Vagina (tissue), 2 donors: ENCODE data around the gene CASR. TPM values are rescaled to one million over a fixed set of nuclear protein-coding genes. Genes with fewer than 3 reads are reported as not detected.

ENCODE experiments used
- DNase-seq, 2 donors: peaks; one replicate each; pipeline ENCODE4 v3.0.0-alpha.2; 2017; ENCODE audit errors: extremely low spot score in 2 of 2
- H3K27ac ChIP-seq: fragments of 200-600 bp; sonication (generic); one replicate; pipeline ENCODE4 v1.5.1; 2019
- H3K27me3 ChIP-seq: fragments of 200-600 bp; sonication (generic); one replicate; pipeline ENCODE4 v1.5.1; 2019
- H3K36me3 ChIP-seq, 2 donors: fragments of 200-600 bp; sonication (generic); one replicate each; pipeline ENCODE4 v1.5.1; 2017 to 2019
- H3K4me1 ChIP-seq: fragments of 200-600 bp; sonication (generic); one replicate; pipeline ENCODE4 v1.5.1; 2019
- H3K4me3 ChIP-seq, 2 donors: fragments of 200-600 bp; sonication (generic); 1 replicate in 1 of 2; 2 replicates in 1 of 2; pipeline ENCODE4 v1.5.1; 2016 to 2019
- H3K9me3 ChIP-seq: fragments of 200-600 bp; sonication (generic); one replicate; pipeline ENCODE4 v1.5.1; 2019
- CTCF ChIP-seq, 3 experiments: fragments of 450-650 bp in 2 of 3; fragments of 200-600 bp in 1 of 3; sonication (generic) in 1 of 3; IDR thresholded peaks; one replicate each; pipeline ENCODE4 v1.5.1; 2017 to 2019; ENCODE audit warnings: antibody characterized with exemption in 3 of 3, mild to moderate bottlenecking in 2 of 3, moderate library complexity in 2 of 3
- POLR2A ChIP-seq, 2 donors: fragments of 450-650 bp; IDR thresholded peaks; one replicate each; pipeline ENCODE4 v1.6.1; 2017; ENCODE audit warnings: antibody characterized with exemption in 2 of 2, mild to moderate bottlenecking in 2 of 2, moderate library complexity in 2 of 2
- POLR2AphosphoS5 ChIP-seq, 2 donors: sonication (generic); formaldehyde crosslinking; IDR thresholded peaks; one replicate each; pipeline ENCODE4 v1.9.0; 2017; ENCODE audit warnings: antibody characterized with exemption in 2 of 2, mild to moderate bottlenecking in 2 of 2, low read depth in 1 of 2; ENCODE audit not compliant: insufficient read depth in 1 of 2
- intact Hi-C: fragments of 100-400 bp; cut with DNase I; formaldehyde crosslinking; loops from one replicate; pipeline ENCODE4 v1.15.1; 2023
- total RNA-seq: library from RNA; depleted of rRNA; stranded (reverse); fragments of >200 nt; gene quantifications from one replicate; pipeline ENCODE4 v1.2.3, GENCODE V29; 2016

CASR gene
- total RNA-seq, 1 donor from 2014 or later: not detected

- DNase-seq: no peak
- TF ChIP-seq POLR2AphosphoS5 (IDR thresholded peaks at IDR 0.05; ENCODE audit: insufficient read depth in 1 of 2, low read depth in 1 of 2) (no peak), CTCF (IDR thresholded peaks at IDR 0.05) (no peak), POLR2A (IDR thresholded peaks at IDR 0.05) (no peak)
- H3K4me3 ChIP-seq: no peak overlapping the region
- H3K9me3 ChIP-seq: no peaks in the 10 kb centered on the region
- no peak overlapping the region for H3K27ac ChIP-seq
- no peaks in the 10 kb centered on the region for H3K36me3 ChIP-seq
- intact Hi-C loops: no loop called here
- H3K4me1 ChIP-seq: no peaks in the 10 kb centered on the region
- H3K27me3 ChIP-seq: no peaks in the 10 kb centered on the region
Measured at GRCh38 chr3:122322095-122323075, 138.9 kb downstream of the CASR start.

GRCh38 chr3:122324871-122325323 lies 141.4 kb downstream of the CASR start, which contains the start of gene CSTA:
Gene CSTA (plus strand): TSS chr3:122325248. CDS start chr3:122325293, 45 bp downstream.
- DNase-seq: no peak
- intact Hi-C loops: no loop called here

GRCh38 chr3:122325769-122326168 lies 142.3 kb downstream of the CASR start:
- no peak for DNase-seq
- intact Hi-C loops: no loop called here
- Histone ChIP-seq H3K36me3 (no peaks in the 10 kb centered on the region), H3K27ac (no peak overlapping the region), H3K4me1 (no peaks in the 10 kb centered on the region), H3K27me3 (no peaks in the 10 kb centered on the region), H3K4me3 (peak overlapping the region in 1 of 2 donors; percentile 30), H3K9me3 (no peaks in the 10 kb centered on the region)
- no peak for TF ChIP-seq POLR2A (IDR thresholded peaks at IDR 0.05)
- no peak for TF ChIP-seq CTCF (IDR thresholded peaks at IDR 0.05)
- no peak for TF ChIP-seq POLR2AphosphoS5 (IDR thresholded peaks at IDR 0.05; ENCODE audit: insufficient read depth in 1 of 2, low read depth in 1 of 2)

More at GRCh38 chr3:122324871-122325323, 141.4 kb downstream of the CASR start, which contains the start of gene CSTA:
- H3K9me3 ChIP-seq: no peaks in the 10 kb centered on the region
- no peak within 1 kb of the TSS for H3K27ac ChIP-seq
- no peaks in the 10 kb centered on the region for H3K36me3 ChIP-seq
- H3K4me3 ChIP-seq: peak within 1 kb of the TSS in 1 of 2 donors; percentile 30
- no peaks in the 10 kb centered on the region for H3K4me1 ChIP-seq
- TF ChIP-seq POLR2AphosphoS5 (IDR thresholded peaks at IDR 0.05; ENCODE audit: insufficient read depth in 1 of 2, low read depth in 1 of 2) (peak in 1 of 2 donors; percentile 71), POLR2A (IDR thresholded peaks at IDR 0.05) (no peak)
- no peaks in the 10 kb centered on the region for H3K27me3 ChIP-seq

- H3K27me3 ChIP-seq: no peaks in the 10 kb centered on the region
- no peak overlapping the region for H3K4me3 ChIP-seq
- no peaks in the 10 kb centered on the region for H3K4me1 ChIP-seq
- no peak for TF ChIP-seq POLR2AphosphoS5 (IDR thresholded peaks at IDR 0.05; ENCODE audit: insufficient read depth in 1 of 2, low read depth in 1 of 2)
- TF ChIP-seq POLR2A (IDR thresholded peaks at IDR 0.05): no peak
- no peak for TF ChIP-seq CTCF (IDR thresholded peaks at IDR 0.05)
- no peak overlapping the region for H3K27ac ChIP-seq
- no peak for DNase-seq
- H3K36me3 ChIP-seq: no peaks in the 10 kb centered on the region
- no peaks in the 10 kb centered on the region for H3K9me3 ChIP-seq
- intact Hi-C loops: no loop called here
Measured at GRCh38 chr3:122331886-122332285, 148.4 kb downstream of the CASR start.

GRCh38 chr3:122332551-122332950 lies 149.1 kb downstream of the CASR start:
- Histone ChIP-seq H3K36me3 (no peaks in the 10 kb centered on the region), H3K27me3 (no peaks in the 10 kb centered on the region), H3K27ac (no peak overlapping the region), H3K9me3 (no peaks in the 10 kb centered on the region), H3K4me3 (no peak overlapping the region), H3K4me1 (no peaks in the 10 kb centered on the region)
- no peak for TF ChIP-seq CTCF (IDR thresholded peaks at IDR 0.05)
- TF ChIP-seq POLR2A (IDR thresholded peaks at IDR 0.05): no peak
- no peak for TF ChIP-seq POLR2AphosphoS5 (IDR thresholded peaks at IDR 0.05; ENCODE audit: insufficient read depth in 1 of 2, low read depth in 1 of 2)
- DNase-seq: no peak
- intact Hi-C loops: no loop called here

Other genes with a start within 250 kb of the CASR start
- gene ILDR1, start 161.4 kb upstream of the CASR start, total RNA-seq: 3.7 TPM
- 0.98 TPM for gene CD86, start 128.3 kb upstream of the CASR start, total RNA-seq
- 95.5 TPM for gene CSTA, start 141.6 kb downstream of the CASR start, total RNA-seq
- 14.2 TPM for gene MIX23, start 199.6 kb downstream of the CASR start, total RNA-seq
- 29.7 TPM for gene FAM162A, start 200.5 kb downstream of the CASR start, total RNA-seq
- gene WDR5B, start 232.4 kb downstream of the CASR start, total RNA-seq: 1.5 TPM